ENCODE data around the gene LFNG. TPM values are rescaled to one million over a fixed set of nuclear protein-coding genes. Genes with fewer than 3 reads are reported as not detected.

Gene LFNG
- total and polyA plus RNA-seq, 9 of the 15 experiments (the other 6 are each of a cell fraction or from before 2014, with no cell fraction given), result 0.03 to 0.89 (median 0.25) TPM; not detected in 1

DNA sequence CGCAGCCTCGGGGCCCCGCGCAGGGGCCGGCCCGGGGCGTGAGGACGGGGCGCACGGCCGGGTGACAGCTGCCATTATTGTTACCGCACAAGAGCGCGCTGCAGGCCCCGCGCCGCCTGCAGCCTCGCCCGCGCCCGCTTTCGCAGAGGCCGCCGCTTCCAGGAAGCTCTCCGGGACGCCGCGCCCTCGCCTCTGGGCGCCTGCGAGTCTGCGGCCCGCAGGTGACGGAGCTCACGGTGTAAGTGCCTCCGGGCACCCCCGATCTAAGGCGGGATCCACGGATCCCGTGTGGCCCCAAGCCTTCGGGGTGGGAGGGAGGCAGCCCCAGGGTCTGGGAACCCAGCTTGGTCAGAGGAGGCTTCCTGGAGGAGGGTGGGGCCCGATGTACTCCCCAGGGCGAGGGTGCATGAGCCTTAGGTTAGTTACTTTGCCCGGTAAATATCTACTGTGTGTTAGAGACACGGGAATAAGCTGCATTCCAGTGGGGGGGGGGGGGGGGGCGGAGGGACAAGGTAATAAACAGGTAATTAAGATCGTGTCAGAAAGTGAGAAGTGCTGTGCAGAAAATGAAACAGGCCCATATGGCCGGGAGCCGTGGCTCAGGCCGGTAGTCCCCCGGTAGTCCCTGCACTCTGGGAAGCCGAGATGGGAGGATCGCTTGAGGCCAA, 39.8 kb downstream of the LFNG start (continued):
- TF ChIP-seq POLR2AphosphoS5 (IDR thresholded peaks at IDR 0.05; ENCODE audit: control insufficient read depth, insufficient read depth, low read depth, low read length) (no peak), SNAPC5 (CRISPR knock-in tag; IDR thresholded peaks at IDR 0.05) (no peak), ARNT (IDR thresholded peaks at IDR 0.05) (no peak), SMAD1 (IDR thresholded peaks at IDR 0.05; ENCODE audit: low read depth, low read length, partially characterized antibody) (no peak), XRCC4 (IDR thresholded peaks at IDR 0.05; ENCODE audit: extremely low read depth, insufficient read depth, insufficient read length) (no peak), NR2C1 (IDR thresholded peaks at IDR 0.05) (no peak), NR2C1 (tag; IDR thresholded peaks at IDR 0.05) (no peak), BRF1 (IDR thresholded peaks at IDR 0.05; ENCODE audit: borderline replicate concordance, extremely low read depth, insufficient read length) (no peak), CHD4 (IDR thresholded peaks at IDR 0.05; ENCODE audit: insufficient read depth, insufficient replicate concordance, low read depth, low read length, poor library complexity, severe bottlenecking) (no peak), ELF2 (CRISPR knock-in tag; IDR thresholded peaks at IDR 0.05) (no peak), NUFIP1 (IDR thresholded peaks at IDR 0.05; ENCODE audit: partially characterized antibody) (no peak), GTF2B (IDR thresholded peaks at IDR 0.05; ENCODE audit: extremely low read depth, insufficient read length) (no peak), SAP30 (IDR thresholded peaks at IDR 0.05; ENCODE audit: borderline replicate concordance, insufficient read depth, low read depth, low read length, poor library complexity, severe bottlenecking) (peak; percentile 88), TCF7 (IDR thresholded peaks at IDR 0.05; ENCODE audit: borderline replicate concordance) (no peak), KHSRP (IDR thresholded peaks at IDR 0.05) (no peak), MIER1 (IDR thresholded peaks at IDR 0.05; ENCODE audit: low read depth) (no peak), PML (IDR thresholded peaks at IDR 0.05; ENCODE audit: low read length) (no peak), MTA3 (IDR thresholded peaks at IDR 0.05; ENCODE audit: borderline replicate concordance) (no peak), NCOR1 (IDR thresholded peaks at IDR 0.05) (no peak), SAFB (IDR thresholded peaks at IDR 0.05; ENCODE audit: borderline replicate concordance, low read depth, low read length) (no peak), ZNF165 (CRISPR knock-in tag; IDR thresholded peaks at IDR 0.05; ENCODE audit: borderline replicate concordance) (no peak), POLR2G (IDR thresholded peaks at IDR 0.05; ENCODE audit: low read depth, low read length) (no peak; the same call in 1 of the 2 replicates), ZNF174 (CRISPR knock-in tag; IDR thresholded peaks at IDR 0.05) (no peak), XRCC5 (IDR thresholded peaks at IDR 0.05; ENCODE audit: low read depth, low read length) (no peak), TEAD4 (IDR thresholded peaks at IDR 0.05; ENCODE audit: low read length) (no peak), TEAD4 (CRISPR knock-in tag; IDR thresholded peaks at IDR 0.05; ENCODE audit: borderline replicate concordance) (no peak), HDAC2 (IDR thresholded peaks at IDR 0.05) (peak; percentile 13; the same call in 1 of the 2 replicates), RBM39 (optimal IDR thresholded peaks at IDR 0.05; ENCODE audit: low read depth, low read length) (no peak)
- TF ChIP-seq, protein P1, sequence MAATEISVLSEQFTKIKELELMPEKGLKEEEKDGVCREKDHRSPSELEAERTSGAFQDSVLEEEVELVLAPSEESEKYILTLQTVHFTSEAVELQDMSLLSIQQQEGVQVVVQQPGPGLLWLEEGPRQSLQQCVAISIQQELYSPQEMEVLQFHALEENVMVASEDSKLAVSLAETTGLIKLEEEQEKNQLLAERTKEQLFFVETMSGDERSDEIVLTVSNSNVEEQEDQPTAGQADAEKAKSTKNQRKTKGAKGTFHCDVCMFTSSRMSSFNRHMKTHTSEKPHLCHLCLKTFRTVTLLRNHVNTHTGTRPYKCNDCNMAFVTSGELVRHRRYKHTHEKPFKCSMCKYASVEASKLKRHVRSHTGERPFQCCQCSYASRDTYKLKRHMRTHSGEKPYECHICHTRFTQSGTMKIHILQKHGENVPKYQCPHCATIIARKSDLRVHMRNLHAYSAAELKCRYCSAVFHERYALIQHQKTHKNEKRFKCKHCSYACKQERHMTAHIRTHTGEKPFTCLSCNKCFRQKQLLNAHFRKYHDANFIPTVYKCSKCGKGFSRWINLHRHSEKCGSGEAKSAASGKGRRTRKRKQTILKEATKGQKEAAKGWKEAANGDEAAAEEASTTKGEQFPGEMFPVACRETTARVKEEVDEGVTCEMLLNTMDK (IDR thresholded peaks at IDR 0.05; ENCODE audit: borderline replicate concordance, insufficient read depth, low read depth, low read length, poor library complexity, severe bottlenecking), result no peak
